ENCODE data around the gene WNT8B. TPM values are rescaled to one million over a fixed set of nuclear protein-coding genes. Genes with fewer than 3 reads are reported as not detected.

WNT8B gene
- polyA plus RNA-seq, 1 donor (not counting 4 experiments of a cell fraction or from before 2014, with no cell fraction given) = not detected

GRCh38 chr10:100482834-100483185, 20.0 kb downstream of the WNT8B start:
- no peak for FAIRE-seq
- Histone ChIP-seq H3K36me3 (ENCODE audit: control insufficient read depth in 2 of 2, extremely low read depth in 1 of 2, insufficient read depth in 2 of 2, low read length in 2 of 2) (peaks cover 0 to 1% of the 10 kb centered on the region in 2 experiments), H3K27me3 (ENCODE audit: control insufficient read depth, extremely low read depth, insufficient read depth, low read length) (peaks cover 37% of the 10 kb centered on the region), H3K4me3 (ENCODE audit: control insufficient read depth in 2 of 3, extremely low read depth in 1 of 3, insufficient read depth in 2 of 3, low read depth in 1 of 3, low read length in 3 of 3) (peak overlapping the region in 2 of 3 experiments; percentile 66 to 77), H3K9ac (ENCODE audit: control insufficient read depth, extremely low read depth, insufficient read depth, low read length) (no peak overlapping the region), H4K20me1 (ENCODE audit: control insufficient read depth, extremely low read depth, insufficient read depth, low read length) (peaks cover 3% of the 10 kb centered on the region), H2AFZ (ENCODE audit: control insufficient read depth, low read length) (no peak overlapping the region), H3K4me1 (ENCODE audit: control insufficient read depth, extremely low read depth, insufficient read depth, low read length) (peaks cover 10% of the 10 kb centered on the region), H3K9me3 (ENCODE audit: control insufficient read depth, low read depth, low read length) (no peaks in the 10 kb centered on the region), H3K9me1 (ENCODE audit: control insufficient read depth, extremely low read depth, insufficient read depth, low read length) (no peaks in the 10 kb centered on the region), H3K4me2 (ENCODE audit: control insufficient read depth, extremely low read depth, insufficient read depth, low read depth, low read length) (peak overlapping the region; percentile 96), H3K79me2 (ENCODE audit: control insufficient read depth, insufficient read depth, low read length) (no peaks in the 10 kb centered on the region), H3K27ac (ENCODE audit: control insufficient read depth, insufficient read depth, low read length) (no peak overlapping the region)
- TF ChIP-seq EZH2 (IDR thresholded peaks at IDR 0.05; ENCODE audit: low read length) (no peak), CTCF (optimal IDR thresholded peaks at IDR 0.05 in 1 of 3, IDR thresholded peaks at IDR 0.05 in 1 of 3, conservative IDR thresholded peaks at IDR 0.05 in 1 of 3; ENCODE audit: extremely low read depth in 1 of 3, insufficient read depth in 2 of 3, low read length in 3 of 3) (no peak)
- DNase-seq (ENCODE audit: low read depth, low spot score) = no peak
- dilution Hi-C loops (cut with MboI; ENCODE audit: extremely low pct_ligation_motif_present, low sequenced_read_pairs) = no loop called here

GRCh38 chr10:100483876-100484666, 21.3 kb downstream of the WNT8B start:
- no peak overlapping the region for H3K4me2 ChIP-seq (ENCODE audit: control insufficient read depth, extremely low read depth, insufficient read depth, low read depth, low read length)
- TF ChIP-seq EZH2 (IDR thresholded peaks at IDR 0.05; ENCODE audit: low read length) (no peak), CTCF (optimal IDR thresholded peaks at IDR 0.05 in 1 of 3, IDR thresholded peaks at IDR 0.05 in 1 of 3, conservative IDR thresholded peaks at IDR 0.05 in 1 of 3; ENCODE audit: extremely low read depth in 1 of 3, insufficient read depth in 2 of 3, low read length in 3 of 3) (no peak)
- H3K27ac ChIP-seq (ENCODE audit: control insufficient read depth, insufficient read depth, low read length) = no peak overlapping the region
- no peak for FAIRE-seq
- dilution Hi-C loops (cut with MboI; ENCODE audit: extremely low pct_ligation_motif_present, low sequenced_read_pairs) = no loop called here
- H3K79me2 ChIP-seq (ENCODE audit: control insufficient read depth, insufficient read depth, low read length) = no peaks in the 10 kb centered on the region
- no peak overlapping the region for H3K9ac ChIP-seq (ENCODE audit: control insufficient read depth, extremely low read depth, insufficient read depth, low read length)
- H3K4me1 ChIP-seq (ENCODE audit: control insufficient read depth, extremely low read depth, insufficient read depth, low read length) = peaks cover 10% of the 10 kb centered on the region
- peaks cover 31% of the 10 kb centered on the region for H3K27me3 ChIP-seq (ENCODE audit: control insufficient read depth, extremely low read depth, insufficient read depth, low read length)
- H3K9me1 ChIP-seq (ENCODE audit: control insufficient read depth, extremely low read depth, insufficient read depth, low read length) = no peaks in the 10 kb centered on the region
- peaks cover 3 to 7% of the 10 kb centered on the region in 2 experiments for H3K36me3 ChIP-seq (ENCODE audit: control insufficient read depth in 2 of 2, extremely low read depth in 1 of 2, insufficient read depth in 2 of 2, low read length in 2 of 2)
- DNase-seq (ENCODE audit: low read depth, low spot score) = no peak
- no peak overlapping the region for H2AFZ ChIP-seq (ENCODE audit: control insufficient read depth, low read length)
- no peaks in the 10 kb centered on the region for H3K9me3 ChIP-seq (ENCODE audit: control insufficient read depth, low read depth, low read length)
- peaks cover 3% of the 10 kb centered on the region for H4K20me1 ChIP-seq (ENCODE audit: control insufficient read depth, extremely low read depth, insufficient read depth, low read length)
- no peak overlapping the region for H3K4me3 ChIP-seq (ENCODE audit: control insufficient read depth in 2 of 3, extremely low read depth in 1 of 3, insufficient read depth in 2 of 3, low read depth in 1 of 3, low read length in 3 of 3)

Data from keratinocyte (primary cell).